Hepatocyte (in vitro differentiated cells): ENCODE measurements around the gene TRABD. TPM values are rescaled to one million over a fixed set of nuclear protein-coding genes. Genes with fewer than 3 reads are reported as not detected.

Experiments
- DNase-seq: peaks from one replicate; pipeline ENCODE4 v3.0.0-alpha.2; 2016; ENCODE audit warnings: low spot score
- H2AFZ ChIP-seq: fragments of 200-600 bp; sonication (generic); 2 replicates; pipeline ENCODE4 v1.6.0; 2016; ENCODE audit warnings: antibody characterized with exemption, mild to moderate bottlenecking
- H3K27ac ChIP-seq: fragments of 200-600 bp; sonication (generic); 2 replicates; pipeline ENCODE4 v1.5.1; 2016; ENCODE audit warnings: mild to moderate bottlenecking
- H3K27me3 ChIP-seq: fragments of 200-600 bp; sonication (generic); 2 replicates; pipeline ENCODE4 v1.6.1; 2016
- H3K36me3 ChIP-seq: fragments of 200-600 bp; sonication (generic); replicated peaks from 2 replicates; pipeline ENCODE4 v1.5.1; 2016; ENCODE audit warnings: low read depth; ENCODE audit not compliant: insufficient read depth
- H3K4me1 ChIP-seq: fragments of 200-600 bp; sonication (generic); 2 replicates; pipeline ENCODE4 v1.5.1; 2016; ENCODE audit warnings: mild to moderate bottlenecking, moderate library complexity; ENCODE audit not compliant: insufficient read depth
- H3K4me2 ChIP-seq: fragments of 200-600 bp; sonication (generic); 2 replicates; pipeline ENCODE4 v1.6.0; 2016
- H3K4me3 ChIP-seq: fragments of 200-600 bp; sonication (generic); 2 replicates; pipeline ENCODE4 v1.5.1; 2016; ENCODE audit warnings: mild to moderate bottlenecking
- H3K79me2 ChIP-seq: fragments of 200-600 bp; sonication (generic); 2 replicates; pipeline ENCODE4 v1.6.0; 2017; ENCODE audit warnings: mild to moderate bottlenecking
- H3K9me2 ChIP-seq: fragments of 200-600 bp; sonication (generic); replicated peaks from 2 replicates; pipeline ENCODE4 v1.6.0; 2017; ENCODE audit warnings: mild to moderate bottlenecking; ENCODE audit not compliant: insufficient read depth
- H3K9me3 ChIP-seq: fragments of 200-600 bp; sonication (generic); 2 replicates; pipeline ENCODE4 v1.5.1; 2016; ENCODE audit warnings: low read depth, mild to moderate bottlenecking
- H4K20me1 ChIP-seq: fragments of 200-600 bp; sonication (generic); 2 replicates; pipeline ENCODE4 v1.6.0; 2016; ENCODE audit warnings: mild to moderate bottlenecking; ENCODE audit not compliant: insufficient read depth, poor library complexity, severe bottlenecking
- EZH2 ChIP-seq: fragments of 200-600 bp; sonication (generic); IDR thresholded peaks from 2 replicates; pipeline ENCODE4 v1.6.1; 2016; ENCODE audit warnings: antibody characterized with exemption, mild to moderate bottlenecking, borderline replicate concordance
- EZH2phosphoT487 ChIP-seq: fragments of 200-600 bp; sonication (generic); IDR thresholded peaks from one replicate; pipeline ENCODE4 v1.6.1; 2018; ENCODE audit warnings: antibody characterized with exemption, mild to moderate bottlenecking, low read depth, moderate library complexity; ENCODE audit not compliant: unreplicated experiment, severe bottlenecking
- WGBS: methylation state at CpG from one replicate; pipeline ENCODE4 v1.1.6; 2016; ENCODE audit warnings: low lambda C conversion rate; ENCODE audit errors: missing lambda C conversion rate; 5-methylcytosine and 5-hydroxymethylcytosine counted together
- polyA plus RNA-seq: library from polyadenylated mRNA; unstranded; fragments of >200 nt; fragmentation: Nextera tagmentation; extraction: Ambion mirVana; gene quantifications from 2 replicates; pipeline ENCODE4 v1.2.1, GENCODE V29; 2016
- total RNA-seq: library from RNA; depleted of rRNA; stranded (reverse); fragments of >200 nt; gene quantifications from 2 replicates; pipeline ENCODE4 v1.2.3, GENCODE V29; 2014
- TF ChIP-seq, protein P1 (sequence below): fragments of 200-600 bp; sonication (generic); IDR thresholded peaks from 2 replicates; pipeline ENCODE4 v1.5.1; 2016; ENCODE audit warnings: antibody characterized with exemption, mild to moderate bottlenecking; ENCODE audit not compliant: poor library complexity

The TRABD gene
- total and polyA plus RNA-seq, 2 experiments from 2014 or later = 25.9 to 62.3 TPM

- H2AFZ ChIP-seq = no peak overlapping the region
- no peaks in the 10 kb centered on the region for H4K20me1 ChIP-seq
- WGBS = 77% methylated on average over 7 of the region's 7 CpGs
- no peaks in the 10 kb centered on the region for H3K27me3 ChIP-seq
- no peaks in the 10 kb centered on the region for H3K9me3 ChIP-seq
- H3K79me2 ChIP-seq = no peaks in the 10 kb centered on the region
- no peak overlapping the region for H3K4me3 ChIP-seq
- H3K4me2 ChIP-seq = no peak overlapping the region
- no peaks in the 10 kb centered on the region for H3K4me1 ChIP-seq
- DNase-seq = no peak
- TF ChIP-seq, protein P1, sequence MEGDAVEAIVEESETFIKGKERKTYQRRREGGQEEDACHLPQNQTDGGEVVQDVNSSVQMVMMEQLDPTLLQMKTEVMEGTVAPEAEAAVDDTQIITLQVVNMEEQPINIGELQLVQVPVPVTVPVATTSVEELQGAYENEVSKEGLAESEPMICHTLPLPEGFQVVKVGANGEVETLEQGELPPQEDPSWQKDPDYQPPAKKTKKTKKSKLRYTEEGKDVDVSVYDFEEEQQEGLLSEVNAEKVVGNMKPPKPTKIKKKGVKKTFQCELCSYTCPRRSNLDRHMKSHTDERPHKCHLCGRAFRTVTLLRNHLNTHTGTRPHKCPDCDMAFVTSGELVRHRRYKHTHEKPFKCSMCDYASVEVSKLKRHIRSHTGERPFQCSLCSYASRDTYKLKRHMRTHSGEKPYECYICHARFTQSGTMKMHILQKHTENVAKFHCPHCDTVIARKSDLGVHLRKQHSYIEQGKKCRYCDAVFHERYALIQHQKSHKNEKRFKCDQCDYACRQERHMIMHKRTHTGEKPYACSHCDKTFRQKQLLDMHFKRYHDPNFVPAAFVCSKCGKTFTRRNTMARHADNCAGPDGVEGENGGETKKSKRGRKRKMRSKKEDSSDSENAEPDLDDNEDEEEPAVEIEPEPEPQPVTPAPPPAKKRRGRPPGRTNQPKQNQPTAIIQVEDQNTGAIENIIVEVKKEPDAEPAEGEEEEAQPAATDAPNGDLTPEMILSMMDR = no peak
- TF ChIP-seq EZH2phosphoT487 (no peak), EZH2 (no peak)
- no peak overlapping the region for H3K27ac ChIP-seq
- H3K36me3 ChIP-seq = no peaks in the 10 kb centered on the region
- H3K9me2 ChIP-seq = no peaks in the 10 kb centered on the region
Measured at GRCh38 chr22:50160947-50161346, 24.8 kb upstream of the TRABD start.

GRCh38 chr22:50161508-50162390, 24.0 kb upstream of the TRABD start:
- H3K9me3 ChIP-seq = no peaks in the 10 kb centered on the region
- WGBS = 90% methylated on average over 19 of the region's 23 CpGs
- no peak overlapping the region for H3K27ac ChIP-seq
- H3K4me2 ChIP-seq = no peak overlapping the region
- H3K79me2 ChIP-seq = no peaks in the 10 kb centered on the region
- TF ChIP-seq EZH2phosphoT487 = no peak
- TF ChIP-seq, protein P1 = no peak
- TF ChIP-seq EZH2 = no peak
- H3K36me3 ChIP-seq = no peaks in the 10 kb centered on the region
- DNase-seq = no peak
- no peaks in the 10 kb centered on the region for H3K27me3 ChIP-seq
- no peaks in the 10 kb centered on the region for H3K9me2 ChIP-seq
- H2AFZ ChIP-seq = no peak overlapping the region
- H3K4me1 ChIP-seq = no peaks in the 10 kb centered on the region
- no peak overlapping the region for H3K4me3 ChIP-seq
- no peaks in the 10 kb centered on the region for H4K20me1 ChIP-seq

DNA sequence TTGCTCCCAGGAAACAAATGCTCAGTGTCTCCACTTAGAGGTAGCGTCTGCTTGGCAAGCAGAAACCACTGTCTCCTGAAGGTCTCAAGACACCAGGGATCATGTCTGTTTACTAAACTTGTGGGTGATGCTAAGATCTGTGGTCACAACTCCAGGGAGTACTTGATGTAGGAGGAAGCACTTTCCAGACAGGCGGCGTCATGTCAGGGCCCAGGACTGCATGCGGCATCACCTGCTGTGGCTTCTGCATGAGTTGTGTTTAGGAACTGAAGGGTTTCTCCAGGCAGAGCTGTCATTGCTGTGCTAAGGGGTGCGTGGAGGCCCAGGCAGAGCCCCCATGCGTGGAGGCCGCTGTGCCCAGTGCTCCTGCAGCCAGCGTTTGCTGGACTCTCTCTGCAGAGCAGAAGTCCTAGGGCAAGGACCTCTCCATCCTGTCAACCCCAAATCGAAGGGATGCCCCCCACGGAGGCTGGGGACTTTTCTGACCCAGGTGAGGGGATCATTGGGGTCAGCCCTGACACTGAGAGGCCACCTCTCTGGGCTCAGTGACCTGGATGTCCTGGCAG, 23.2 kb upstream of the TRABD start:
- no peaks in the 10 kb centered on the region for H3K79me2 ChIP-seq
- H3K9me2 ChIP-seq = no peaks in the 10 kb centered on the region
- no peak overlapping the region for H3K4me2 ChIP-seq
- H3K9me3 ChIP-seq = no peaks in the 10 kb centered on the region
- no peak for DNase-seq
- no peaks in the 10 kb centered on the region for H3K4me1 ChIP-seq
- no peaks in the 10 kb centered on the region for H4K20me1 ChIP-seq
- H3K27ac ChIP-seq = no peak overlapping the region
- H3K27me3 ChIP-seq = no peaks in the 10 kb centered on the region
- 89% methylated on average over 9 of the region's 10 CpGs for WGBS
- no peaks in the 10 kb centered on the region for H3K36me3 ChIP-seq
- TF ChIP-seq EZH2 (no peak), EZH2phosphoT487 (no peak)
- TF ChIP-seq, protein P1 = no peak
- H2AFZ ChIP-seq = no peak overlapping the region
- no peak overlapping the region for H3K4me3 ChIP-seq
